NCI-H460 (cell line): Measurements from ENCODE around the gene PCYOX1L. TPM values are rescaled to one million over a fixed set of nuclear protein-coding genes. Genes with fewer than 3 reads are reported as not detected.

Source experiments
- DNase-seq: peaks from one replicate; pipeline ENCODE4 v3.0.0-alpha.2; 2016; ENCODE audit warnings: low read depth; ENCODE audit errors: extremely low read depth
- total RNA-seq: library from RNA; depleted of rRNA; stranded (reverse); fragments of >200 nt; shearing (Covaris generic); gene quantifications from 2 replicates; pipeline ENCODE4 v1.2.3, GENCODE V29; 2014; rRNA removed

Gene PCYOX1L
- total RNA-seq, 1 experiment from 2014 or later: 10.5 TPM

GRCh38 chr5:149417711-149418368 lies 60.0 kb downstream of the PCYOX1L start:
- no peak for DNase-seq

- no peak for DNase-seq
Observed at GRCh38 chr5:149418910-149419531, 61.2 kb downstream of the PCYOX1L start.

Other genes with a start within 250 kb of the PCYOX1L start
- gene ABLIM3, start 216.6 kb upstream of the PCYOX1L start, total RNA-seq: 6.5 and 7.0 TPM in 2 replicates
- 1.4 and 2.3 TPM in 2 replicates for gene AFAP1L1, start 86.2 kb upstream of the PCYOX1L start, total RNA-seq
- gene GRPEL2, start 12.5 kb upstream of the PCYOX1L start, total RNA-seq: 75.5 and 92.3 TPM in 2 replicates
- not detected in 2 replicates for gene IL17B, start 21.2 kb downstream of the PCYOX1L start, total RNA-seq
- gene CSNK1A1, start 193.4 kb downstream of the PCYOX1L start, total RNA-seq: 330 and 335 TPM in 2 replicates
- gene ARHGEF37, start 223.5 kb downstream of the PCYOX1L start, total RNA-seq: 1.6 and 1.8 TPM in 2 replicates